Activated CD8-positive, alpha-beta memory T cell treated with anti-CD3 and anti-CD28 coated beads, Interleukin-2, amount 50 U/mL, for 48 hours (primary cell): ENCODE measurements around the gene EXOC6.
"Not testable (repeated sequence)": the region's sequence is repeated elsewhere in the genome, so short reads cannot be mapped to it uniquely, and the experiment has no call there.

Experiments
- DNase-seq: peaks from one replicate; pipeline ENCODE4 v3.0.0-alpha.2; 2020

EXOC6 gene

GRCh38 chr10:92890471-92890870 lies 42.2 kb downstream of the EXOC6 start:
- no peak for DNase-seq

- DNase-seq: no peak
These were observed 43.8 kb downstream of the EXOC6 start for GRCh38 chr10:92891885-92892690.

- DNase-seq: no peak
These were observed 44.4 kb downstream of the EXOC6 start for GRCh38 chr10:92892691-92893054.

- no peak for DNase-seq
These were observed 45.8 kb downstream of the EXOC6 start for GRCh38 chr10:92894081-92894655.

GRCh38 chr10:92897916-92898315 lies 49.6 kb downstream of the EXOC6 start:
- DNase-seq: no peak

- no peak for DNase-seq
These were observed 53.5 kb downstream of the EXOC6 start for GRCh38 chr10:92901819-92902251.

- DNase-seq: no peak
These were observed 55.3 kb downstream of the EXOC6 start for GRCh38 chr10:92903633-92904032.

- no peak for DNase-seq
These were observed 59.0 kb downstream of the EXOC6 start for GRCh38 chr10:92907280-92907679.

GRCh38 chr10:92912631-92913030 lies 64.3 kb downstream of the EXOC6 start:
- not testable (repeated sequence) for DNase-seq

GRCh38 chr10:92913973-92914372 lies 65.7 kb downstream of the EXOC6 start:
- no peak for DNase-seq

GRCh38 chr10:92914478-92915325 lies 66.4 kb downstream of the EXOC6 start:
- DNase-seq: no peak

GRCh38 chr10:92915892-92916291 lies 67.6 kb downstream of the EXOC6 start:
- DNase-seq: no peak

GRCh38 chr10:92916433-92916832 lies 68.1 kb downstream of the EXOC6 start:
- no peak for DNase-seq

GRCh38 chr10:92918603-92919002 lies 70.3 kb downstream of the EXOC6 start:
- no peak for DNase-seq

- DNase-seq: no peak
These were observed 72.5 kb downstream of the EXOC6 start for GRCh38 chr10:92920866-92921265.

GRCh38 chr10:92923416-92923815 lies 75.1 kb downstream of the EXOC6 start:
- no peak for DNase-seq

- no peak for DNase-seq
These were observed 81.6 kb downstream of the EXOC6 start for GRCh38 chr10:92929896-92930295.

- DNase-seq: no peak
These were observed 83.3 kb downstream of the EXOC6 start for GRCh38 chr10:92931597-92931996.

GRCh38 chr10:92937876-92938275 lies 89.6 kb downstream of the EXOC6 start:
- no peak for DNase-seq

- no peak for DNase-seq
These were observed 90.5 kb downstream of the EXOC6 start for GRCh38 chr10:92938841-92939240.

GRCh38 chr10:92942226-92942625 lies 93.9 kb downstream of the EXOC6 start:
- no peak for DNase-seq

- no peak for DNase-seq
These were observed 98.2 kb downstream of the EXOC6 start for GRCh38 chr10:92946491-92946890.

GRCh38 chr10:92952573-92952972 lies 104.3 kb downstream of the EXOC6 start:
- not testable (repeated sequence) for DNase-seq
